Heart left ventricle (tissue), 16 donors: ENCODE results near the gene TRPV6. TPM values are rescaled to one million over a fixed set of nuclear protein-coding genes. Genes with fewer than 3 reads are reported as not detected.

Experiments used
- ATAC-seq, 4 donors: fragments of 200-7000 bp; cut with Tn5 transposase; one replicate each; pipeline ENCODE4 v1.9.1; 2020 to 2022; ENCODE audit warnings: moderate library complexity in 4 of 4, mild to moderate bottlenecking in 3 of 4, moderate number of reproducible peaks in 1 of 4
- DNase-seq, 5 donors: peaks; one replicate each; pipeline ENCODE4 v3.0.0-alpha.2; 2020
- H3K27ac ChIP-seq, 12 donors: fragments of 200-600 bp; sonication (generic) in 4 of 12; one replicate each; pipeline versions ENCODE4 v1.5.0 to v1.8.0; 2016 to 2022; ENCODE audit warnings: mild to moderate bottlenecking in 2 of 12
- H3K27me3 ChIP-seq, 9 donors: fragments of 200-600 bp; sonication (generic) in 2 of 9; one replicate each; pipeline versions ENCODE4 v1.5.1 to v1.8.0; 2016 to 2022; ENCODE audit warnings: mild to moderate bottlenecking in 3 of 9
- H3K36me3 ChIP-seq, 9 donors: fragments of 200-600 bp; sonication (generic) in 2 of 9; one replicate each; pipeline versions ENCODE4 v1.5.0 to v1.8.0; 2018 to 2022; ENCODE audit warnings: mild to moderate bottlenecking in 2 of 9
- H3K4me1 ChIP-seq, 12 donors: fragments of 200-600 bp; sonication (generic) in 4 of 12; one replicate each; pipeline versions ENCODE4 v1.5.0 to v1.8.0; 2016 to 2022; ENCODE audit warnings: mild to moderate bottlenecking in 3 of 12
- H3K4me3 ChIP-seq, 12 donors: fragments of 200-600 bp; sonication (generic) in 4 of 12; one replicate each; pipeline versions ENCODE4 v1.5.0 to v1.8.0; 2017 to 2022; ENCODE audit warnings: mild to moderate bottlenecking in 9 of 12, moderate library complexity in 4 of 12
- H3K9me3 ChIP-seq, 12 donors: fragments of 200-600 bp; sonication (generic) in 4 of 12; one replicate each; pipeline versions ENCODE4 v1.5.0 to v1.8.0; 2016 to 2022; ENCODE audit warnings: mild to moderate bottlenecking in 1 of 12
- POLR2A ChIP-seq, 2 donors: fragments of 450-650 bp; IDR thresholded peaks; one replicate each; pipeline ENCODE4 v1.6.1; 2017; ENCODE audit warnings: antibody characterized with exemption in 2 of 2, mild to moderate bottlenecking in 2 of 2, moderate library complexity in 2 of 2
- WGBS, 4 donors: extraction: QIAGEN DNeasy Blood & Tissue Kit in 2 of 4; methylation state at CpG; one replicate each; pipeline versions ENCODE4 v1.1.5 to v1.1.7; 2013 to 2018; 5-methylcytosine and 5-hydroxymethylcytosine counted together
- intact Hi-C, 10 donors: fragments of 100-400 bp; cut with DNase I; formaldehyde crosslinking; loops; one replicate each; pipeline versions ENCODE4 v1.11.1 to v1.14.2; 2022
- polyA plus RNA-seq, 2 donors: library from polyadenylated mRNA; stranded (reverse); fragments of 200-250 nt; gene quantifications; one replicate each; pipeline ENCODE4 v1.2.3, GENCODE V29; 2013
- total RNA-seq, 9 donors: library from RNA; depleted of rRNA in 2 of 9; stranded (reverse); fragments of >200 nt in 2 of 9; fragmentation: NEBNext Ultra II Directional in 3 of 9; extraction: Animal tissue kit (Norgen Biotek cat#: 25700) in 3 of 9; gene quantifications; one replicate each; pipeline versions ENCODE4 v1.1.0 to v1.2.4, GENCODE V29; 2016 to 2023
- TF ChIP-seq, protein P1 (sequence below), 12 donors: fragments of 200-600 bp; sonication (generic) in 4 of 12; IDR thresholded peaks; one replicate each; pipeline versions ENCODE4 v1.5.0 to v1.8.0; 2018 to 2022; ENCODE audit warnings: antibody characterized with exemption in 12 of 12, mild to moderate bottlenecking in 5 of 12
- donor health status: ischemic (EF 13 %, LVEDD 7.1; RV severe dilation, severe dysfunction).
- donor health status: healthy with polysubstance abuse.
- donor health status: DM: no; HTN: yes; CAD: no.
- donor health status: DM: no; HTN: no; CAD: no.
- donor health status: ischemic (EF 25% LVEDD 6.9; RV normal size, moderate dysfunction).
- donor health status: ischemic (EF 25% LVEDD 5.7; RV mildly dilated, moderate dysfunction).
- donor health status: healthy.
- donor health status: DM: yes; HTN: yes; CAD: no.
- donor health status: ischemic (EF 35%, LVEDD 5.7; RV mildly dilated, moderate dysfunction).
- donor health status: nonischemic (EF 11% LVEDD 7.7; RV severe dilation, severe dysfunction).
- donor health status: DM: yes; HTN: yes; CAD: no.
- donor health status: PGD.
- donor health status: ischemic (EF 29% LVEDD 5.4; RV normal size, mild dysfunction).
- donor health status: nonischemic (EF 23%, LVEDD 6.1; RV moderate dilation, normal function).

TRPV6 gene
- total and polyA plus RNA-seq, 11 donors: 0.68 TPM; not detected in 10

DNA sequence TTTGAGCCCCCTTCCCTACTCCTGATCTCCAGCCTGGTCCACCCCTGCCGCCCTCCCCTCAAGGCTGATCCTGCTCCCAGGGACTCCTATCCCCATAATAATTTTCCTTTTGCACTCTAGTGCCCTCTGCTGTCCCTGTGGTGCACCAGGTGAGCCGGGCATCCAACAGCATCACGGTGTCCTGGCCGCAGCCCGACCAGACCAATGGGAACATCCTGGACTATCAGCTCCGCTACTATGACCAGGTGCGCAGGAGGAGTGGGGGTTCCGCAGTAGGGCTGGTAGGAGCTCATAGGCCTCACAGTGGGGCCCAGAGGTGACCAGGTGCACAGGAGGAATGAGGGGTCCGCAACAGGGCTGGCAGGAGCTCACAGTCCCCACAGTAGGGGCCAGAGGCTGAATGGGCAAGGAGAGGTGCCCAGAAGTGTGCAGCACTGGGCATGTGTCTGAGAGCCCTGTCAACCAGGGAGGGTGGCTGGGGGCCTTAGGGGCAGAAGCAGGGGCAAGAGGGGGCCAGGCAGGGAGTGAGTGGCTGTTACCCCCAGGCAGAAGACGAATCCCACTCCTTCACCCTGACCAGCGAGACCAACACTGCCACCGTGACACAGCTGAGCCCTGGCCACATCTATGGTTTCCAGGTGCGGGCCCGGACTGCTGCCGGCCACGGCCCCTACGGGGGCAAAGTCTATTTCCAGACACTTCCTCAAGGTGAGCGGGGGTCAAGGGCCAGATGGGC lies 19.0 kb downstream of the TRPV6 start:
- H3K27me3 ChIP-seq: peaks cover 0 to 4% (median 0%) of the 10 kb centered on the region in 9 donors
- H3K9me3 ChIP-seq: no peaks in the 10 kb centered on the region
- no peak overlapping the region for H3K4me3 ChIP-seq
- no peak overlapping the region for H3K27ac ChIP-seq
- intact Hi-C loops: loop anchor here in 1 of 10 donors (1.0 kb wide), 1 partner anchor 12 kb away; no protein-coding TSS in a partner anchor
- no peaks in the 10 kb centered on the region for H3K36me3 ChIP-seq
- WGBS, 4 donors: 69 to 76% (median 71%) methylated on average over 18 of the region's 18 CpGs
- DNase-seq: peak in 1 of 5 donors; percentile 57
- TF ChIP-seq, protein P1, sequence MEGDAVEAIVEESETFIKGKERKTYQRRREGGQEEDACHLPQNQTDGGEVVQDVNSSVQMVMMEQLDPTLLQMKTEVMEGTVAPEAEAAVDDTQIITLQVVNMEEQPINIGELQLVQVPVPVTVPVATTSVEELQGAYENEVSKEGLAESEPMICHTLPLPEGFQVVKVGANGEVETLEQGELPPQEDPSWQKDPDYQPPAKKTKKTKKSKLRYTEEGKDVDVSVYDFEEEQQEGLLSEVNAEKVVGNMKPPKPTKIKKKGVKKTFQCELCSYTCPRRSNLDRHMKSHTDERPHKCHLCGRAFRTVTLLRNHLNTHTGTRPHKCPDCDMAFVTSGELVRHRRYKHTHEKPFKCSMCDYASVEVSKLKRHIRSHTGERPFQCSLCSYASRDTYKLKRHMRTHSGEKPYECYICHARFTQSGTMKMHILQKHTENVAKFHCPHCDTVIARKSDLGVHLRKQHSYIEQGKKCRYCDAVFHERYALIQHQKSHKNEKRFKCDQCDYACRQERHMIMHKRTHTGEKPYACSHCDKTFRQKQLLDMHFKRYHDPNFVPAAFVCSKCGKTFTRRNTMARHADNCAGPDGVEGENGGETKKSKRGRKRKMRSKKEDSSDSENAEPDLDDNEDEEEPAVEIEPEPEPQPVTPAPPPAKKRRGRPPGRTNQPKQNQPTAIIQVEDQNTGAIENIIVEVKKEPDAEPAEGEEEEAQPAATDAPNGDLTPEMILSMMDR (IDR thresholded peaks at IDR 0.05): peak; percentile 32 to 61 (median 45)
- TF ChIP-seq POLR2A (IDR thresholded peaks at IDR 0.05): no peak
- ATAC-seq: peak in 3 of 4 donors; percentile 62 to 75 (median 63)
- no peaks in the 10 kb centered on the region for H3K4me1 ChIP-seq

DNA sequence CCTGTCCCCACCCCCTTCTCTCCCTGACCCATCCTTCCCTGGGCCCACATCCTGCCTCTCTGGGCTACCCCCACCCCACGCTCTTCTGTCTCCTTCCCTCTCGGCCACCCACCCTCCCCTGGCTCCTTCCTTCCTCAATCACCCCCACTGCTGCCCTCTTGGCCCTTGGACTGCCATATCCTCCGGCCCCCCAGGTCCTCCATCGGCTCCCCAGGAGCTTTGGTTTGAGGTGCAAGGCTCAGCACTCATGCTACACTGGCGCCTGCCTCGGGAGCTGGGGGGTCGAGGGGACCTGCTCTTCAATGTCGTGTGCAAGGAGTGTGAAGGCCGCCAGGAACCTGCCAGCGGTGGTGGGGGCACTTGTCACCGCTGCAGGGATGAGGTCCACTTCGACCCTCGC lies 19.8 kb downstream of the TRPV6 start:
- Histone ChIP-seq H3K9me3 (no peaks in the 10 kb centered on the region), H3K27me3 (peaks cover 0 to 4% (median 0%) of the 10 kb centered on the region in 9 donors), H3K27ac (no peak overlapping the region), H3K4me1 (no peaks in the 10 kb centered on the region), H3K36me3 (no peaks in the 10 kb centered on the region), H3K4me3 (no peak overlapping the region)
- ATAC-seq (no peak), DNase-seq (no peak)
- 36 to 55% (median 54%) methylated on average over 10 to 13 of the region's 13 CpGs for WGBS, 4 donors
- intact Hi-C loops: loop anchor here in 1 of 10 donors (1.0 kb wide), 1 partner anchor 11 kb away; no protein-coding TSS in a partner anchor
- TF ChIP-seq, protein P1 (IDR thresholded peaks at IDR 0.05): no peak
- no peak for TF ChIP-seq POLR2A (IDR thresholded peaks at IDR 0.05)

DNA sequence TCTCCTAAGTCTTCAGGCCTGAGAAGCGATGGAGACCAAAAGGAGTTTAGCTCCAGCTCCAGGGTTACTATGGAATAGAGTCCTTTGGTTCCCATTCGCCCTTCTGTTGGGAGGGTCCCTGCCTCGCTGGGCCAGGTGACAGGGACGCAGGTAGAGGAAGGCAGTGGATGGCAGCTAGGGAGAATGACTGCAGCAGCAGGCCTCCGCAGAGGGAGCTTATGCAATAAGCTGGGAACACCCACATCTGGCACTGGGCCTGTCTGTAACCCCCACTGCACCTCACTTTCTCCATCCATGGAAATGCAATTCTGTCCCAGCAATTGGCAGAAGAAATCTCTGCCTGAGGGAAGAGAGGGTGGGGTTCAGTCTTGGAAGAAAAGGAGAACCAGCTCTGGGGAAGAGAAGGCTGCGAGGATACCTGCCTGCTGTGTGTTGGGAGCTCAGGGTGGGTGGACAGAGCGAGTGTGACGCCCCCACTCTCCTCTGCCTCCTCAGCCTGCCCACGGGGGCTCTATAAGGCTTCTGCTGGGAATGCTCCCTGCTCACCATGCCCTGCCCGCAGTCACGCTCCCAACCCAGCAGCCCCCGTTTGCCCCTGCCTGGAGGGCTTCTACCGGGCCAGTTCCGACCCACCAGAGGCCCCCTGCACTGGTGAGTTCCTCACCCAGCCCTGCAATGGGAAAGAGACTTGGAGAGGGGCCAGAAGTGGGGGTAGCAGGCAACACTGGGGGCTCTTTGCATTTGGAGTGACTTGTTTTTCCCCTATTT lies 20.4 kb downstream of the TRPV6 start:
- H3K4me1 ChIP-seq: no peaks in the 10 kb centered on the region
- DNase-seq: no peak
- H3K27me3 ChIP-seq: peaks cover 0 to 4% (median 0%) of the 10 kb centered on the region in 9 donors
- H3K4me3 ChIP-seq: no peak overlapping the region
- no peaks in the 10 kb centered on the region for H3K9me3 ChIP-seq
- no peak for ATAC-seq
- H3K36me3 ChIP-seq: no peaks in the 10 kb centered on the region
- TF ChIP-seq, protein P1 (IDR thresholded peaks at IDR 0.05): no peak
- no peak for TF ChIP-seq POLR2A (IDR thresholded peaks at IDR 0.05)
- intact Hi-C loops: no loop called here
- no peak overlapping the region for H3K27ac ChIP-seq
- 68 to 77% (median 75%) methylated on average over 14 of the region's 14 CpGs for WGBS, 4 donors
